SK-N-SH treated with all-trans-retinoic acid at 6 μM for 48 hours (cell line): Measurements from ENCODE around the gene FGFBP2.

Experiments
- ATAC-seq: fragments of 200-7000 bp; cut with Tn5 transposase; 3 replicates; pipeline ENCODE4 v1.9.1; 2020; ENCODE audit warnings: mild to moderate bottlenecking, moderate library complexity
- ARNTL ChIP-seq: fragments of 450-650 bp; formaldehyde crosslinking; IDR thresholded peaks from 2 replicates; pipeline ENCODE4 v1.5.0; 2020; ENCODE audit warnings: low read depth, mild to moderate bottlenecking, moderate library complexity, borderline replicate concordance
- BACH2 ChIP-seq: fragments of 250-450 bp; sonication (Bioruptor Pico); IDR thresholded peaks from 2 replicates; pipeline ENCODE4 v1.9.0; 2021; ENCODE audit warnings: mild to moderate bottlenecking, borderline replicate concordance
- OSR1 ChIP-seq: fragments of 250-450 bp; sonication (Bioruptor Pico); IDR thresholded peaks from 2 replicates; pipeline ENCODE4 v1.8.0; 2022; ENCODE audit warnings: moderate library complexity, mild to moderate bottlenecking, inconsistent platforms
- PPARA ChIP-seq: fragments of 250-450 bp; sonication (Bioruptor Pico); IDR thresholded peaks from 2 replicates; pipeline ENCODE4 v1.5.0; 2020; ENCODE audit warnings: mild to moderate bottlenecking, borderline replicate concordance
- RARB ChIP-seq: fragments of 250-450 bp; sonication (Bioruptor Pico); IDR thresholded peaks from 2 replicates; pipeline ENCODE4 v1.8.0; 2021; ENCODE audit warnings: mild to moderate bottlenecking, moderate library complexity
- SNAI2 ChIP-seq: fragments of 250-450 bp; sonication (Bioruptor Pico); IDR thresholded peaks from 2 replicates; pipeline ENCODE4 v1.5.0; 2020; ENCODE audit warnings: mild to moderate bottlenecking, moderate library complexity
- TCF4 ChIP-seq: fragments of 250-450 bp; sonication (Bioruptor Pico); IDR thresholded peaks from 2 replicates; pipeline ENCODE4 v1.8.0; 2021; ENCODE audit warnings: mild to moderate bottlenecking, moderate library complexity, borderline replicate concordance
- TOX ChIP-seq: fragments of 250-450 bp; sonication (Bioruptor Pico); IDR thresholded peaks from 2 replicates; pipeline ENCODE4 v1.8.0; 2021; ENCODE audit warnings: mild to moderate bottlenecking, moderate library complexity, borderline replicate concordance
- ZC3H10 ChIP-seq: fragments of 250-450 bp; sonication (Bioruptor Pico); IDR thresholded peaks from 2 replicates; pipeline ENCODE4 v1.5.1; 2021; ENCODE audit warnings: mild to moderate bottlenecking, moderate library complexity
- ZFP3 ChIP-seq: fragments of 250-450 bp; sonication (Bioruptor Pico); IDR thresholded peaks from 2 replicates; pipeline ENCODE4 v1.5.0; 2020; ENCODE audit warnings: mild to moderate bottlenecking, moderate library complexity
- ZFP30 ChIP-seq: fragments of 450-650 bp; formaldehyde crosslinking; IDR thresholded peaks from 2 replicates; pipeline ENCODE4 v1.5.0; 2022; ENCODE audit warnings: mild to moderate bottlenecking, moderate library complexity
- ZNF565 ChIP-seq: fragments of 450-650 bp; formaldehyde crosslinking; conservative IDR thresholded peaks from 2 replicates; pipeline ENCODE4 v1.5.0; 2020; ENCODE audit warnings: low read depth, mild to moderate bottlenecking, moderate library complexity
- ZNF70 ChIP-seq: fragments of 450-650 bp; formaldehyde crosslinking; IDR thresholded peaks from 2 replicates; pipeline ENCODE4 v1.5.0; 2020; ENCODE audit warnings: mild to moderate bottlenecking, moderate library complexity
- ZNF8 ChIP-seq: fragments of 450-650 bp; formaldehyde crosslinking; IDR thresholded peaks from 2 replicates; pipeline ENCODE4 v1.5.0; 2020; ENCODE audit warnings: mild to moderate bottlenecking, moderate library complexity
- TF ChIP-seq, protein P1 (sequence below): fragments of 250-450 bp; sonication (Bioruptor Pico); IDR thresholded peaks from 2 replicates; pipeline ENCODE4 v1.5.1; 2020; ENCODE audit warnings: low read depth, mild to moderate bottlenecking, moderate library complexity
- TF ChIP-seq, protein P2 (sequence below): fragments of 250-450 bp; sonication (Bioruptor Pico); IDR thresholded peaks from 2 replicates; pipeline ENCODE4 v1.8.0; 2021; ENCODE audit warnings: low read depth, mild to moderate bottlenecking, moderate library complexity, borderline replicate concordance
- TF ChIP-seq, protein P3 (sequence below): fragments of 250-450 bp; sonication (Bioruptor Pico); IDR thresholded peaks from 2 replicates; pipeline ENCODE4 v1.8.0; 2020; ENCODE audit warnings: mild to moderate bottlenecking, moderate library complexity, borderline replicate concordance
- TF ChIP-seq, protein P4 (sequence below): fragments of 250-450 bp; sonication (Bioruptor Pico); IDR thresholded peaks from 2 replicates; pipeline ENCODE4 v1.5.1; 2021; ENCODE audit warnings: mild to moderate bottlenecking, moderate library complexity

The FGFBP2 gene

DNA sequence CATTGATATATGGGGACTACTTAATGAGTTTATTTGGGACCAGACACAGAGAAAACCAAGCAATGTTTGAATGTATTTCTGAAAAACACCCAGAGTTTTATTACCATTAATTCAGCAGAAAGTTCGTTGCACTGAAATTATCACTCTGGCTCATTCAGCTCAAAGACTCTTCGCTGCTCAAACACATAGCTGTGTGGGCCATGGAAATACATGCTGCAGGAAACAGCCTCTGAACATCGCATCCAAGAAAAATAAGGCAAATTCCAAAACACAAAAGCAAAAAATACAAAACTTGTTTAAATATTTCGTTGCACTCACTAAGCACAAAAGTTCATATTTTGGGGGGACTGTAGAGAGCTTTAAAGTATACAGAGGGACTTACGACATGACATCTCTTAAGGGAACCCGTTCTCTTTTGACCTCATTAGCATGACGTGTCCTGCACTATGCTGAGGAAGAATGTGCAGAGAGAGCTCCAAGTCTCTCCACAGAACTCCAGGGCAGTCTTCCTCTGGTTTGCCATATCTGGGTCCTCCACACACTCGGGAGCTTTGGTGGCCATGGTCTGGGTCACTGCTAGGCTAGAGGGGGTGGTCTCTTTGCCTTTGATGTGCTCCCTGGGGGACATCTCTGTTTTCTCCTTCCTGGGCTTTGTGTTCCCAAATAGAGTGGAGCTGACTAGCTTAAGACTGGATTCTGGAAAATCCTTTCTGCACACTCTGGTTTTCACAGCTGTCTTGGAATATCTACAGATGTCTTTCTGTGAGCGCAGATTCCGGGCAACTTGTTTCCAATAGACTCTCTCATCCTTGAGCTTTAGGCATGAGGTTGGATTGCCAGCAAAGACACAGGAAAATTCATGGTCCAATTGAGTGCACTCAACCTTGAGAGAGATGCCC lies 27.2 kb downstream of the FGFBP2 start:
- ATAC-seq = no peak
- TF ChIP-seq, protein P1, sequence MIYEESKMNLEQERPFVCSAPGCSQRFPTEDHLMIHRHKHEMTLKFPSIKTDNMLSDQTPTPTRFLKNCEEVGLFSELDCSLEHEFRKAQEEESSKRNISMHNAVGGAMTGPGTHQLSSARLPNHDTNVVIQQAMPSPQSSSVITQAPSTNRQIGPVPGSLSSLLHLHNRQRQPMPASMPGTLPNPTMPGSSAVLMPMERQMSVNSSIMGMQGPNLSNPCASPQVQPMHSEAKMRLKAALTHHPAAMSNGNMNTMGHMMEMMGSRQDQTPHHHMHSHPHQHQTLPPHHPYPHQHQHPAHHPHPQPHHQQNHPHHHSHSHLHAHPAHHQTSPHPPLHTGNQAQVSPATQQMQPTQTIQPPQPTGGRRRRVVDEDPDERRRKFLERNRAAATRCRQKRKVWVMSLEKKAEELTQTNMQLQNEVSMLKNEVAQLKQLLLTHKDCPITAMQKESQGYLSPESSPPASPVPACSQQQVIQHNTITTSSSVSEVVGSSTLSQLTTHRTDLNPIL (CRISPR knock-in tag) = no peak

DNA sequence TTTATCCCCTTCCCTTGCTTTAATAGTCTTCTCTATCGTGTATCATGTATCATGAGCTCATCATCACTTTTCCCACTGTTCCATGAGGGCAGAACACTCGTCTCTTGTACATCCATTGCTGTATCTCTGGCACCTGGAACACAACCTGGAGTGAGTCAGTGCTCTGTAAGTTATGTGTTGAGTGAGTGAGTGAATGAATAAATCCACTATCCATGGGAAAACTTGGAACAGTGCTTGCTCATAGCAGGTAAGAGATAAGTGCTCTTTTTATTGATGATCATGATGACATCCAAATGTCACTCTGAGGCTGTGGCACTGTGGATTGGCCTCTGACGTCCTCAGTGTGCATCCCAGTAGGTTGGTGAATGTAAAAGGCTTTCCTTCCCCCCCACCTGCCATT lies 28.7 kb downstream of the FGFBP2 start:
- TF ChIP-seq OSR1 (no peak), ZFP3 (CRISPR knock-in tag) (no peak), ARNTL (no peak), SNAI2 (CRISPR knock-in tag) (no peak), RARB (no peak)
- TF ChIP-seq, protein P2, sequence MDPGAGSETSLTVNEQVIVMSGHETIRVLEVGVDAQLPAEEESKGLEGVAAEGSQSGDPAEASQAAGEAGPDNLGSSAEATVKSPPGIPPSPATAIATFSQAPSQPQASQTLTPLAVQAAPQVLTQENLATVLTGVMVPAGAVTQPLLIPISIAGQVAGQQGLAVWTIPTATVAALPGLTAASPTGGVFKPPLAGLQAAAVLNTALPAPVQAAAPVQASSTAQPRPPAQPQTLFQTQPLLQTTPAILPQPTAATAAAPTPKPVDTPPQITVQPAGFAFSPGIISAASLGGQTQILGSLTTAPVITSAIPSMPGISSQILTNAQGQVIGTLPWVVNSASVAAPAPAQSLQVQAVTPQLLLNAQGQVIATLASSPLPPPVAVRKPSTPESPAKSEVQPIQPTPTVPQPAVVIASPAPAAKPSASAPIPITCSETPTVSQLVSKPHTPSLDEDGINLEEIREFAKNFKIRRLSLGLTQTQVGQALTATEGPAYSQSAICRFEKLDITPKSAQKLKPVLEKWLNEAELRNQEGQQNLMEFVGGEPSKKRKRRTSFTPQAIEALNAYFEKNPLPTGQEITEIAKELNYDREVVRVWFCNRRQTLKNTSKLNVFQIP (CRISPR knock-in tag) = no peak
- no peak for ATAC-seq

DNA sequence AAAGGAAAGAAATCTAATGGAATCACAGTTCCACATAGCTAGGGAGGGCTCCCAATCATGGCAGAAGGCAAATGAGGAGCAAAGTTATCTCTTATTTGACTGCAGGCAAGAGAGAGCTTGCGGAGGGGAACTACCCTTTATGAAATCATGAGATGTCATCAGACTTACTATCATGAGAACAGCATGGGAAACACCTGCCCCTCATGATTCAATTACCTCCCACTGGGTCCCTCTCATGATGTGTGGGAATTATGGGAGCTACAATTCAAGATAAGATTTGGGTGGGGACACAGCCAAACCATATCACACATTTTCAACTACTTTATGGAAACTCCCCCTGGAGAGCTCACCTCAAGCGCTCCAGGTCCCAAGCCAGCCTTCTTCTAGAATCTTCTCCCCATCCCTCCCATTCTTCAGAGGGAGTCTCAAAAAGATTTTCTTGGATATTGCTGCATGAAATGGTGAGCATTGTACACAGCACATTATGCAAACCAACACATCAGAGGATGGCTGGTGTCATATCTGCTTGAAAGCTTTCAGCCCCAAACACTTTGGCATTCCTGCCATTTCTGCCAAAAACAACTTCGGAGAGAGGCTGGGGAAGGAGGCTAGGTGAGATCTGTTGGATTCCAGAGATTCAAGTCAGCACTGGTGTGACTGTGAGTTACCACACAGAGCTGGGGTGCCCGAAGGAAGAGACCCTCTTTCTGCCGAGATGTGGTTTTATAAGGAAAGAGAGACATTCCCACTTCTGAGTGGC lies 31.3 kb downstream of the FGFBP2 start:
- TF ChIP-seq BACH2 (no peak), SNAI2 (CRISPR knock-in tag) (no peak), TCF4 (CRISPR knock-in tag) (no peak), ZNF70 (CRISPR knock-in tag) (no peak), ZFP3 (CRISPR knock-in tag) (no peak), RARB (no peak), PPARA (CRISPR knock-in tag) (no peak), ZFP30 (CRISPR knock-in tag) (no peak), ZNF8 (CRISPR knock-in tag) (no peak)
- TF ChIP-seq, protein P3, sequence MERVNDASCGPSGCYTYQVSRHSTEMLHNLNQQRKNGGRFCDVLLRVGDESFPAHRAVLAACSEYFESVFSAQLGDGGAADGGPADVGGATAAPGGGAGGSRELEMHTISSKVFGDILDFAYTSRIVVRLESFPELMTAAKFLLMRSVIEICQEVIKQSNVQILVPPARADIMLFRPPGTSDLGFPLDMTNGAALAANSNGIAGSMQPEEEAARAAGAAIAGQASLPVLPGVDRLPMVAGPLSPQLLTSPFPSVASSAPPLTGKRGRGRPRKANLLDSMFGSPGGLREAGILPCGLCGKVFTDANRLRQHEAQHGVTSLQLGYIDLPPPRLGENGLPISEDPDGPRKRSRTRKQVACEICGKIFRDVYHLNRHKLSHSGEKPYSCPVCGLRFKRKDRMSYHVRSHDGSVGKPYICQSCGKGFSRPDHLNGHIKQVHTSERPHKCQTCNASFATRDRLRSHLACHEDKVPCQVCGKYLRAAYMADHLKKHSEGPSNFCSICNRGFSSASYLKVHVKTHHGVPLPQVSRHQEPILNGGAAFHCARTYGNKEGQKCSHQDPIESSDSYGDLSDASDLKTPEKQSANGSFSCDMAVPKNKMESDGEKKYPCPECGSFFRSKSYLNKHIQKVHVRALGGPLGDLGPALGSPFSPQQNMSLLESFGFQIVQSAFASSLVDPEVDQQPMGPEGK (CRISPR knock-in tag) = no peak
- TF ChIP-seq, protein P4, sequence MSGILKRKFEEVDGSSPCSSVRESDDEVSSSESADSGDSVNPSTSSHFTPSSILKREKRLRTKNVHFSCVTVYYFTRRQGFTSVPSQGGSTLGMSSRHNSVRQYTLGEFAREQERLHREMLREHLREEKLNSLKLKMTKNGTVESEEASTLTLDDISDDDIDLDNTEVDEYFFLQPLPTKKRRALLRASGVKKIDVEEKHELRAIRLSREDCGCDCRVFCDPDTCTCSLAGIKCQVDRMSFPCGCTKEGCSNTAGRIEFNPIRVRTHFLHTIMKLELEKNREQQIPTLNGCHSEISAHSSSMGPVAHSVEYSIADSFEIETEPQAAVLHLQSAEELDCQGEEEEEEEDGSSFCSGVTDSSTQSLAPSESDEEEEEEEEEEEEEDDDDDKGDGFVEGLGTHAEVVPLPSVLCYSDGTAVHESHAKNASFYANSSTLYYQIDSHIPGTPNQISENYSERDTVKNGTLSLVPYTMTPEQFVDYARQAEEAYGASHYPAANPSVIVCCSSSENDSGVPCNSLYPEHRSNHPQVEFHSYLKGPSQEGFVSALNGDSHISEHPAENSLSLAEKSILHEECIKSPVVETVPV (CRISPR knock-in tag) = no peak
- no peak for ATAC-seq

DNA sequence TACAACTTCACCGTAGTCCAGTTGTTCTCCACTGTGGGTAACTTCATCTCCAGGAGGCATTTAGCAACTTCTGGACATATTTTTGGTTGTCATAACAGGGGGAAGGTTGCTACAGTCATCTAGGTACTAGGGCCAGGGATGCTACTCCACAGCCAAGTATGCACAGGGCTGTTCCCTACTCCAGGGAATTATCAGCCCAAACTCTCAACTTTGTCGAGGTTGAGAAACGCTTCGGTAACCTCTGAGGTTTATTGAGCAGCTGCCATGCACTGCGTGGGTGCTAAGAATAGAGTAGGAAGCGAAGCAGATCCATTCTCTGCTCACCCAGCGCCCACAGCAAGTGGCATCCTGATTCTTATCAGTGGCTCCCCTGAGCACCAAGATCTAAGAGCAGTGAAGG lies 32.7 kb downstream of the FGFBP2 start:
- no peak for ATAC-seq
- TF ChIP-seq ZC3H10 (CRISPR knock-in tag) (no peak), TCF4 (CRISPR knock-in tag) (no peak), ZNF8 (CRISPR knock-in tag) (no peak), PPARA (CRISPR knock-in tag) (no peak), TOX (CRISPR knock-in tag) (no peak), ZNF565 (CRISPR knock-in tag) (no peak), ZNF70 (CRISPR knock-in tag) (no peak), SNAI2 (CRISPR knock-in tag) (no peak)
- TF ChIP-seq, protein P4 (CRISPR knock-in tag) = no peak
- TF ChIP-seq, protein P2 (CRISPR knock-in tag) = no peak
- TF ChIP-seq, protein P3 (CRISPR knock-in tag) = no peak
- TF ChIP-seq, all 23 proteins: peak for 0
